T1000 (cell line): ENCODE measurements around the gene CSNK2B.

Experiments used
- DNase-seq: peaks from one replicate; lab custom pipeline; 2025; ENCODE audit warnings: mixed read lengths; lab: John Stamatoyannopoulos, UW

Gene CSNK2B

DNA sequence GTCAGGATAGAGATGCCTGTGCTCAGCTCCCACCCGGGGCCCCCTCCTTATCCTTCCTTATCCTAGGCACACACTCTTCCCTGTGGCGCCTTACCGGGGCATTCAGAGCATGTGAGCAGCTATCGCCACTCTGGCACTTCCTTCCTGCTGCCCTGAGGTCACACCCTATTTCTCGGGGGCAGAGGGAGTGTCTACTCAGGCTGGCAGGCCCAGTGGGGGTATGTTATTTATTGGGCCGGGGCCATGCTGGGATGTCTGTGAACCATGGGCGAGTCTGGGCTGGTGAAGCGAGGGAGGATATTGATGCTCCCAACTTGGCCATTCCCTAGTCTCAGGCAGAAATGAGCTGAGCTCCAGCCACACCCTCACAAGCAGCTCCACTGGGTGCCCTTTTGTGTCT, 45.4 kb downstream of the CSNK2B start:
- no peak for DNase-seq

GRCh38 chr6:31712296-31712695, 46.4 kb downstream of the CSNK2B start:
- no peak for DNase-seq

- no peak for DNase-seq
Measured at GRCh38 chr6:31713465-31713864, 47.6 kb downstream of the CSNK2B start.

GRCh38 chr6:31713991-31714684, 48.3 kb downstream of the CSNK2B start:
- DNase-seq, result no peak

DNA sequence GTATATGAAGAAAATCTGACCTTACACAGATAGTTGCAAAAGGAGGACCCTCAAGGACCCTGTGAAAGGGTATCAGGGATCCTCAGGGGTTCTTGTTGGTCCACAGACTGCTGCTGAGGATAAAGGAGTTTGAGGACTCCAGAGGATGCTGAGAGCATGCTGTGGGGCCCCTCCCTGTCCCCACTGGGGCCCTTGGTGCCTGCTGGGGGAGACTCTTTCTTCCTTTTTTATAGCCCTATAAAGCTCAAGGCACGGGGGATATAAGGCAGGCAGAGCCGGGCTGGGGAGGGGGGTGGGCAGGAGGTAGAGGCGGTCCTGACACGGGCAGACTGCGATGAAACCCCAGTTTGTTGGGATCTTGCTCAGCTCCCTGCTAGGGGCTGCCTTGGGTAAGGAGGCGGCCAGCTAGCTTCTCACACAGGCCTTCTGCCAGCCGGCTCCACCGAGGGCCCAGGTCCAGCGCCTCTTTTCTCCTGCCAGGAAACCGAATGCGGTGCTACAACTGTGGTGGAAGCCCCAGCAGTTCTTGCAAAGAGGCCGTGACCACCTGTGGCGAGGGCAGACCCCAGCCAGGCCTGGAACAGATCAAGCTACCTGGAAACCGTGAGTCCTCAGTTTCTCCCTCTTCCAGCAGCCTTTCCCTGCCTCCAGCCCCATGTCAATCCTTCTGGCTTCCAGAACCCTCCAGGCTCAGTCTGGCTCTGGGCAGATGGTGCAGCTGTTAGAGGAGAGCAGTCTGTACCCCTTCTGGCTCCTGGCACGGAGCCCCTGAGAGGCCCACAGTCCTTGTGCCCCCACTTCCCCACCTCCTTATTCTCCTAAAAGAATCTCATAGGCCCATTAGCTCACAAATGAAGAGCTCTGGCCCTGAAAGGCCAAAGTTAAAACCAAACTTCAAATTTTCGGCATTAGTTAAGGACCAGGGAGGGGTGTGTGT, 49.4 kb downstream of the CSNK2B start, which contains the start of gene LY6G6D:
TSS of gene LY6G6D (plus strand) at position 327 of the 937 bp plus-strand sequence. CDS start at position 335, 8 bp downstream.
- DNase-seq, result no peak

DNA sequence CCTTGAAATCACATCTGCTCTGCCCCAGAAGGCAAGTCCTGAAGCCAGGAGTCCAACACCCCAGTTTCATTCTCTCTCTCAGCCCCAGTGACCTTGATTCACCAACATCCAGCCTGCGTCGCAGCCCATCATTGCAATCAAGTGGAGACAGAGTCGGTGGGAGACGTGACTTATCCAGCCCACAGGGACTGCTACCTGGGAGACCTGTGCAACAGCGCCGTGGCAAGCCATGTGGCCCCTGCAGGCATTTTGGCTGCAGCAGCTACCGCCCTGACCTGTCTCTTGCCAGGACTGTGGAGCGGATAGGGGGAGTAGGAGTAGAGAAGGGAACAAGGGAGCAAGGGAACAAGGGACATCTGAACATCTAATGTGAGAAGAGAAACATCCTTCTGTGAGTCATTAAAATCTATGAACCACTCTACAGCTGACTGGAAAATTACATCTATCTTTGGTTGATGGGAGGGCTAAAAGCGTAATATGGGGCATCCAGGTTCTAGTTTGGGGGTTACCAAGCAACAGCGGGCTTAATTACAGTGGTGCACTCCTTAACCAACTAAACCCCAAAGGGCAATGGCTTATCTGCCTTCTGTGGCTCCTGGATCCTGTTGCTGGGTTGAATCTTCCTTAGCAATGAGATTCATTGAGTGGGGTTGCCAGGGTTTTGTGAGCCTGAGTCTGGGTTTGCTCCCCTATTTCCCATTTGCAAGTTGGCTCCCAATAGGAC, 51.8 kb downstream of the CSNK2B start:
- no peak for DNase-seq

DNA sequence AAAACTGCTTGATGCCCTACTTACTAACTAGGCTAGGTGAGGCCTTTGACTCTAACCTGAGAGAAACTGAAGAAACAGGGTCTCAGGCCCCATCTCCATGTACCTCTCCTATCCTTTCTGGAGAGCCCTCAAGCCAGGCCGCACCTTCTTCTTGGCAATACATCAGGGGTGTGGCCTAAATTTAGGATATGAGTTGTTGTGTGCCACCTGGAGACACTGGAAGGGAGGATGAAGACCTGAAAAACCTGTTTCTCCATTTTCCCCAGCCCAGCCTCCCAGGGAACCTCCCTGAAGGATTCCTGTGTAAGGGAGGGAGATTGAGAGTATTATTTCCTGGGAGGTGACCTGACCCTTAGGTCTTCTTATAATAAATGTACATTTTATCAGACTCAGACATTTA, 52.4 kb downstream of the CSNK2B start:
- no peak for DNase-seq

GRCh38 chr6:31719001-31719400, 53.1 kb downstream of the CSNK2B start:
- no peak for DNase-seq
